GM12878 (cell line): Measurements from ENCODE around the gene OLIG2. TPM values are rescaled to one million over a fixed set of nuclear protein-coding genes. Genes with fewer than 3 reads are reported as not detected.

Experiments
- ATAC-seq: fragments of 200-7000 bp; cut with Tn5 transposase; 3 replicates; pipeline ENCODE4 v1.9.1; 2020; ENCODE audit warnings: mild to moderate bottlenecking, moderate library complexity
- BruUV-seq: library from RNA; stranded (reverse); fragments of 400-500 nt; replicated peaks from 2 replicates; lab custom pipeline; 2021; lab: Mats Ljungman, UMichigan
- CTCF ChIA-PET: fragments of 300-600 bp; sonication (Branson Sonifier 250); formaldehyde crosslinking; extraction: SDS; loops from one replicate; lab custom pipeline; 2021; ENCODE audit warnings: inconsistent platforms; lab: Yijun Ruan, JAX
- POLR2A ChIA-PET: fragments of 350-600 bp; formaldehyde crosslinking; extraction: SDS; loops from one replicate; lab custom pipeline; 2021; ENCODE audit warnings: inconsistent platforms; lab: Charles Lee
- RAD21 ChIA-PET: fragments of 300-600 bp; sonication (Branson Sonifier 250); formaldehyde crosslinking; loops from one replicate; lab custom pipeline; 2023; ENCODE audit warnings: antibody characterized with exemption; ENCODE audit not compliant: unreplicated experiment; lab: Charles Lee
- SMC1A ChIA-PET: fragments of 300-600 bp; sonication (Branson Sonifier 250); formaldehyde crosslinking; loops from one replicate; lab custom pipeline; 2023; ENCODE audit not compliant: unreplicated experiment, uncharacterized antibody; lab: Charles Lee
- DNase-seq: peaks from one replicate; pipeline ENCODE4 v3.0.0-alpha.2; 2011; ENCODE audit warnings: low read depth, low spot score
- FAIRE-seq: peaks from 3 replicates; lab custom pipeline; 2011; peaks lifted over from hg19 to GRCh38; lab: Jason Lieb, UNC
- H2AFZ ChIP-seq: 2 replicates; pipeline ENCODE4 v1.6.0; 2011; ENCODE audit warnings: low read depth, low read length, control low read depth; ENCODE audit not compliant: control insufficient read depth
- H3K27ac ChIP-seq: 2 replicates; pipeline ENCODE4 v1.5.1; 2011; ENCODE audit warnings: control low read depth; ENCODE audit not compliant: control insufficient read depth, insufficient read depth
- H3K27me3 ChIP-seq, 2 experiments: replicated peaks in 1 of 2; 2 replicates each; pipeline versions ENCODE4 v1.6.0 to v1.6.1; 2011; ENCODE audit warnings: low read length in 1 of 2; ENCODE audit not compliant: control insufficient read depth in 2 of 2, insufficient read depth in 2 of 2
- H3K36me3 ChIP-seq, 2 experiments: 2 replicates each; pipeline ENCODE4 v1.5.1; 2011; ENCODE audit warnings: low read length in 1 of 2; ENCODE audit not compliant: control insufficient read depth in 2 of 2, insufficient read depth in 2 of 2
- H3K4me1 ChIP-seq: 2 replicates; pipeline ENCODE4 v1.6.1; 2011; ENCODE audit warnings: mild to moderate bottlenecking, low read length, moderate library complexity, mixed read lengths; ENCODE audit not compliant: control insufficient read depth, insufficient read depth
- H3K4me2 ChIP-seq: 2 replicates; pipeline ENCODE4 v1.6.0; 2011; ENCODE audit warnings: control low read depth; ENCODE audit not compliant: control insufficient read depth, insufficient read depth
- H3K4me3 ChIP-seq: fragments of 200-600 bp; sonication (generic); 2 replicates; pipeline ENCODE4 v1.5.1; 2016
- H3K79me2 ChIP-seq: 2 replicates; pipeline ENCODE4 v1.6.0; 2011; ENCODE audit warnings: low read length; ENCODE audit not compliant: control insufficient read depth, insufficient read depth
- H3K9ac ChIP-seq: 2 replicates; pipeline ENCODE4 v1.8.0; 2011; ENCODE audit warnings: low read length, control low read depth, mixed read lengths; ENCODE audit not compliant: control insufficient read depth, insufficient read depth
- H3K9me3 ChIP-seq: replicated peaks from 3 replicates; pipeline ENCODE4 v1.5.1; 2011; ENCODE audit warnings: mild to moderate bottlenecking, low read length; ENCODE audit not compliant: control insufficient read depth, insufficient read depth
- H4K20me1 ChIP-seq: 2 replicates; pipeline ENCODE4 v1.6.0; 2011; ENCODE audit not compliant: control insufficient read depth, insufficient read depth
- CEBPZ ChIP-seq: fragments of 150-350 bp; IDR thresholded peaks from 2 replicates; pipeline ENCODE4 v1.6.1; 2016; ENCODE audit warnings: low read depth, low read length
- PAX5 ChIP-seq: IDR thresholded peaks from 2 replicates; pipeline ENCODE4 v1.6.1; 2011; ENCODE audit warnings: low read depth, low read length, borderline replicate concordance
- WGBS: methylation state at CpG from one replicate; pipeline ENCODE4 v1.1.6; 2016; ENCODE audit warnings: low lambda C conversion rate; ENCODE audit not compliant: insufficient replicate concordance, insufficient coverage; ENCODE audit errors: missing lambda C conversion rate; 5-methylcytosine and 5-hydroxymethylcytosine counted together
- in situ Hi-C: fragments of 300-500 bp; cut with MboI; formaldehyde crosslinking; loops from 9 replicates; pipeline ENCODE4 v1.14.3; 2018; ENCODE audit warnings: mixed read lengths
- intact Hi-C: fragments of 100-400 bp; cut with micrococcal nuclease; formaldehyde crosslinking; loops from one replicate; pipeline ENCODE4 v1.14.2; 2022; ENCODE audit not compliant: unreplicated experiment
- polyA plus RNA-seq, 11 experiments: library from polyadenylated mRNA; depleted of rRNA in 4 of 11; unstranded in 6 of 11; stranded (reverse) in 5 of 11; fragments of >200 nt; fragmentation: Nextera tagmentation in 4 of 11; fragmentation: Illumina TruSeq in 1 of 11; extraction: Ambion mirVana in 4 of 11; extraction: Trizol in 1 of 11; gene quantifications; 1 replicate in 1 of 11; 2 replicates in 10 of 11; pipeline versions ENCODE4 v1.2.1 to v1.2.3, GENCODE V29; 2011 to 2016; ENCODE audit warnings: inconsistent platforms in 2 of 11, missing spikeins in 2 of 11, low read depth in 1 of 11
- total RNA-seq, 4 experiments: library from RNA; depleted of rRNA in 3 of 4; stranded (reverse); fragments of >200 nt in 3 of 4; fragmentation: Illumina TruSeq in 1 of 4; extraction: Trizol in 1 of 4; gene quantifications; 2 replicates each; pipeline versions ENCODE4 v1.2.1 to v1.2.3, GENCODE V29; 2013 to 2021
- TF ChIP-seq, protein P1 (sequence below): IDR thresholded peaks from 2 replicates; pipeline ENCODE4 v1.6.1; 2012; ENCODE audit warnings: low read depth, low read length, improper control_type of control experiment
- TF ChIP-seq, protein P2 (sequence below): fragments of 450-650 bp; IDR thresholded peaks from 2 replicates; pipeline ENCODE4 v1.6.1; 2018; ENCODE audit warnings: mild to moderate bottlenecking, low read depth, moderate library complexity; ENCODE audit not compliant: partially characterized antibody

Gene OLIG2
- total and polyA plus RNA-seq, 10 of the 15 experiments (the other 5 are each of a cell fraction or from before 2014, with no cell fraction given) = not detected

- FAIRE-seq = no peak
- Histone ChIP-seq H4K20me1 (no peaks in the 10 kb centered on the region), H3K4me3 (no peak overlapping the region), H3K9me3 (no peaks in the 10 kb centered on the region), H3K9ac (no peak overlapping the region), H3K79me2 (no peaks in the 10 kb centered on the region), H3K27me3 (peaks cover 0 to 2% of the 10 kb centered on the region in 2 experiments; a peak in 2 of 4 replicates), H3K36me3 (no peaks in the 10 kb centered on the region), H3K4me2 (no peak overlapping the region), H2AFZ (no peak overlapping the region), H3K27ac (no peak overlapping the region), H3K4me1 (no peaks in the 10 kb centered on the region)
- in situ Hi-C loops (no loop called here), intact Hi-C loops (no loop called here)
- RAD21 ChIA-PET = no interaction called here
- no peak for ATAC-seq
- TF ChIP-seq, protein P1, sequence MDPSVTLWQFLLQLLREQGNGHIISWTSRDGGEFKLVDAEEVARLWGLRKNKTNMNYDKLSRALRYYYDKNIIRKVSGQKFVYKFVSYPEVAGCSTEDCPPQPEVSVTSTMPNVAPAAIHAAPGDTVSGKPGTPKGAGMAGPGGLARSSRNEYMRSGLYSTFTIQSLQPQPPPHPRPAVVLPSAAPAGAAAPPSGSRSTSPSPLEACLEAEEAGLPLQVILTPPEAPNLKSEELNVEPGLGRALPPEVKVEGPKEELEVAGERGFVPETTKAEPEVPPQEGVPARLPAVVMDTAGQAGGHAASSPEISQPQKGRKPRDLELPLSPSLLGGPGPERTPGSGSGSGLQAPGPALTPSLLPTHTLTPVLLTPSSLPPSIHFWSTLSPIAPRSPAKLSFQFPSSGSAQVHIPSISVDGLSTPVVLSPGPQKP = no peak
- WGBS = 3% methylated on average over 2 of the region's 2 CpGs
- no peak for DNase-seq
- POLR2A ChIA-PET = no interaction called here
- SMC1A ChIA-PET = no interaction called here
- BruUV-seq = no TSS peak
- CTCF ChIA-PET = no interaction called here
Observed at GRCh38 chr21:33041981-33042380, 16.2 kb downstream of the OLIG2 start.

DNA sequence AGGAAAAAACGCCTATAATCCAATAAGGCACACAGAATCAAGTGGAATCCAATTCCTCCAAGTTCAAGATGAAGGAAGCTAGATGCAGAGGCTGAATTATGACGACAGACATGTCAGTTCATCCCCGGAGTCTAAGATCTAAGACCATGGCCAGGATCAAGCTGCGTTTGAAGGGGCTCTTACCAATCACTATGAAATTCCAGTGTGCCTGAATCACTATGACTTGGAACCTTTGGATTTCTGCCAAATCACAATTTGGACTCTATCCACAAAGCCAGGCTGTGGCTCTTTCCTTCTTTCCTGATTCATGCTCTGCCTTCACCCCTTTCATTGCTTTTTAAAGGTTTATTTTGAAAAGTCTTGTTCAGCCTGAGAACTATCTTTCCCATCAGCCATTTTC is 17.1 kb downstream of the OLIG2 start:
- intact Hi-C loops = no loop called here
- no peaks in the 10 kb centered on the region for H3K9me3 ChIP-seq
- H3K27me3 ChIP-seq = peaks cover 0 to 2% of the 10 kb centered on the region in 2 experiments; a peak in 2 of 4 replicates
- no peak overlapping the region for H2AFZ ChIP-seq
- H3K79me2 ChIP-seq = no peaks in the 10 kb centered on the region
- no peak for DNase-seq
- H4K20me1 ChIP-seq = no peaks in the 10 kb centered on the region
- POLR2A ChIA-PET = no interaction called here
- no peak overlapping the region for H3K27ac ChIP-seq
- WGBS = 18% methylated on average over 4 of the region's 4 CpGs
- no peak for FAIRE-seq
- no peak overlapping the region for H3K9ac ChIP-seq
- no TSS peak for BruUV-seq
- TF ChIP-seq, protein P2, sequence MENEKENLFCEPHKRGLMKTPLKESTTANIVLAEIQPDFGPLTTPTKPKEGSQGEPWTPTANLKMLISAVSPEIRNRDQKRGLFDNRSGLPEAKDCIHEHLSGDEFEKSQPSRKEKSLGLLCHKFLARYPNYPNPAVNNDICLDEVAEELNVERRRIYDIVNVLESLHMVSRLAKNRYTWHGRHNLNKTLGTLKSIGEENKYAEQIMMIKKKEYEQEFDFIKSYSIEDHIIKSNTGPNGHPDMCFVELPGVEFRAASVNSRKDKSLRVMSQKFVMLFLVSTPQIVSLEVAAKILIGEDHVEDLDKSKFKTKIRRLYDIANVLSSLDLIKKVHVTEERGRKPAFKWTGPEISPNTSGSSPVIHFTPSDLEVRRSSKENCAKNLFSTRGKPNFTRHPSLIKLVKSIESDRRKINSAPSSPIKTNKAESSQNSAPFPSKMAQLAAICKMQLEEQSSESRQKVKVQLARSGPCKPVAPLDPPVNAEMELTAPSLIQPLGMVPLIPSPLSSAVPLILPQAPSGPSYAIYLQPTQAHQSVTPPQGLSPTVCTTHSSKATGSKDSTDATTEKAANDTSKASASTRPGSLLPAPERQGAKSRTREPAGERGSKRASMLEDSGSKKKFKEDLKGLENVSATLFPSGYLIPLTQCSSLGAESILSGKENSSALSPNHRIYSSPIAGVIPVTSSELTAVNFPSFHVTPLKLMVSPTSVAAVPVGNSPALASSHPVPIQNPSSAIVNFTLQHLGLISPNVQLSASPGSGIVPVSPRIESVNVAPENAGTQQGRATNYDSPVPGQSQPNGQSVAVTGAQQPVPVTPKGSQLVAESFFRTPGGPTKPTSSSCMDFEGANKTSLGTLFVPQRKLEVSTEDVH = no peak
- no peak for TF ChIP-seq PAX5
- no peak for TF ChIP-seq CEBPZ
- TF ChIP-seq, all 136 proteins: peak for 0
- no peak for ATAC-seq
- SMC1A ChIA-PET = no interaction called here
- H3K4me1 ChIP-seq = no peaks in the 10 kb centered on the region
- H3K36me3 ChIP-seq = no peaks in the 10 kb centered on the region
- no peak overlapping the region for H3K4me2 ChIP-seq
- in situ Hi-C loops = no loop called here
- RAD21 ChIA-PET = no interaction called here
- no peak overlapping the region for H3K4me3 ChIP-seq
- CTCF ChIA-PET = no interaction called here
